HG03196 (cell line): ENCODE measurements around the gene DCUN1D3.

ENCODE experiments used
- ATAC-seq: cut with Tn5 transposase; IDR thresholded peaks from one replicate; pipeline ENCODE4 v1.9.1; 2021; ENCODE audit not compliant: unreplicated experiment

DCUN1D3 gene

GRCh38 chr16:20920091-20920490, 19.9 kb upstream of the DCUN1D3 start:
- ATAC-seq: no peak

GRCh38 chr16:20918486-20919239, 18.5 kb upstream of the DCUN1D3 start:
- ATAC-seq: no peak

GRCh38 chr16:20916942-20917341, 16.8 kb upstream of the DCUN1D3 start:
- ATAC-seq: no peak

GRCh38 chr16:20916289-20916688, 16.1 kb upstream of the DCUN1D3 start:
- ATAC-seq: no peak

GRCh38 chr16:20911361-20911760, 11.2 kb upstream of the DCUN1D3 start:
- no peak for ATAC-seq

GRCh38 chr16:20910781-20911321, 10.7 kb upstream of the DCUN1D3 start:
- ATAC-seq: no peak

GRCh38 chr16:20906341-20907255, 6.4 kb upstream of the DCUN1D3 start:
- ATAC-seq: no peak

- ATAC-seq: no peak
These were observed 5.4 kb upstream of the DCUN1D3 start for GRCh38 chr16:20905576-20905975.

- ATAC-seq: no peak
These were observed 4.4 kb upstream of the DCUN1D3 start for GRCh38 chr16:20904507-20905081.

- ATAC-seq: no peak
These were observed 3.8 kb upstream of the DCUN1D3 start for GRCh38 chr16:20903899-20904506.

- ATAC-seq: no peak
These were observed 3.1 kb upstream of the DCUN1D3 start for GRCh38 chr16:20903116-20903898.

GRCh38 chr16:20902426-20902825, 2.3 kb upstream of the DCUN1D3 start:
- no peak for ATAC-seq

- ATAC-seq: no peak
These were observed 1.4 kb upstream of the DCUN1D3 start for GRCh38 chr16:20901436-20902112.

GRCh38 chr16:20901068-20901435, 894 bp upstream of the DCUN1D3 start:
- ATAC-seq: no peak

GRCh38 chr16:20899477-20900298, 470 bp downstream of the DCUN1D3 start:
- no peak for ATAC-seq

GRCh38 chr16:20899071-20899470, 1.1 kb downstream of the DCUN1D3 start:
- no peak for ATAC-seq

GRCh38 chr16:20897922-20898321, 2.2 kb downstream of the DCUN1D3 start:
- ATAC-seq: no peak

GRCh38 chr16:20897253-20897897, 2.8 kb downstream of the DCUN1D3 start:
- ATAC-seq: no peak
